ENCODE measurements around the gene CHN2.

The CHN2 gene

GRCh38 chr7:29308424-29308823 is 113.8 kb downstream of the CHN2 start:
- no peak for DNase-seq (ENCODE audit: low read depth in 2 of 3, low spot score in 1 of 3)

GRCh38 chr7:29309041-29309854 is 114.7 kb downstream of the CHN2 start:
- no peak for DNase-seq (ENCODE audit: low read depth in 2 of 3, low spot score in 1 of 3)

GRCh38 chr7:29310625-29311024 is 116.0 kb downstream of the CHN2 start:
- no peak for DNase-seq (ENCODE audit: low read depth in 2 of 3, low spot score in 1 of 3)

- DNase-seq (ENCODE audit: low read depth in 2 of 3, low spot score in 1 of 3) = no peak
These were observed 116.7 kb downstream of the CHN2 start for GRCh38 chr7:29311314-29311713.

- no peak for DNase-seq (ENCODE audit: low read depth in 2 of 3, low spot score in 1 of 3)
These were observed 119.6 kb downstream of the CHN2 start for GRCh38 chr7:29314148-29314547.

GRCh38 chr7:29315122-29315891 is 120.7 kb downstream of the CHN2 start:
- DNase-seq (ENCODE audit: low read depth in 2 of 3, low spot score in 1 of 3) = no peak

GRCh38 chr7:29315892-29316270 is 121.3 kb downstream of the CHN2 start:
- DNase-seq (ENCODE audit: low read depth in 2 of 3, low spot score in 1 of 3) = no peak

- no peak for DNase-seq (ENCODE audit: low read depth in 2 of 3, low spot score in 1 of 3)
These were observed 122.4 kb downstream of the CHN2 start for GRCh38 chr7:29316926-29317325.

- DNase-seq (ENCODE audit: low read depth in 2 of 3, low spot score in 1 of 3) = no peak
These were observed 124.5 kb downstream of the CHN2 start for GRCh38 chr7:29318853-29319718.

- no peak for DNase-seq (ENCODE audit: low read depth in 2 of 3, low spot score in 1 of 3)
These were observed 125.3 kb downstream of the CHN2 start for GRCh38 chr7:29319719-29320521.

GRCh38 chr7:29320577-29320976 is 126.0 kb downstream of the CHN2 start:
- DNase-seq (ENCODE audit: low read depth in 2 of 3, low spot score in 1 of 3) = no peak

- no peak for DNase-seq (ENCODE audit: low read depth in 2 of 3, low spot score in 1 of 3)
These were observed 127.6 kb downstream of the CHN2 start for GRCh38 chr7:29322023-29322712.

- no peak for DNase-seq (ENCODE audit: low read depth in 2 of 3, low spot score in 1 of 3)
These were observed 130.9 kb downstream of the CHN2 start for GRCh38 chr7:29325476-29325875.

GRCh38 chr7:29326864-29327263 is 132.3 kb downstream of the CHN2 start:
- no peak for DNase-seq (ENCODE audit: low read depth in 2 of 3, low spot score in 1 of 3)

GRCh38 chr7:29327455-29327854 is 132.9 kb downstream of the CHN2 start:
- no peak for DNase-seq (ENCODE audit: low read depth in 2 of 3, low spot score in 1 of 3)

- DNase-seq (ENCODE audit: low read depth in 2 of 3, low spot score in 1 of 3) = no peak
These were observed 133.5 kb downstream of the CHN2 start for GRCh38 chr7:29328045-29328444.

- no peak for DNase-seq (ENCODE audit: low read depth in 2 of 3, low spot score in 1 of 3)
These were observed 134.2 kb downstream of the CHN2 start for GRCh38 chr7:29328811-29329210.

GRCh38 chr7:29329686-29330085 is 135.1 kb downstream of the CHN2 start:
- no peak for DNase-seq (ENCODE audit: low read depth in 2 of 3, low spot score in 1 of 3)

GRCh38 chr7:29330136-29330535 is 135.6 kb downstream of the CHN2 start:
- DNase-seq (ENCODE audit: low read depth in 2 of 3, low spot score in 1 of 3) = no peak

GRCh38 chr7:29331163-29331562 is 136.6 kb downstream of the CHN2 start:
- no peak for DNase-seq (ENCODE audit: low read depth in 2 of 3, low spot score in 1 of 3)

Data from stimulated activated CD4-positive, alpha-beta T cell treated with anti-CD3 and anti-CD28 coated beads, Interleukin-12 subunit alpha, Interleukin-12 subunit beta, amount 100 ng/mL, for 48 hours (primary cell).